GM23248 (cell line): ENCODE data around the gene QPCTL.

Source experiments
- EZH2 ChIP-seq: fragments of 200-600 bp; sonication (generic); IDR thresholded peaks from 2 replicates; pipeline ENCODE4 v1.6.1; 2018; ENCODE audit warnings: antibody characterized with exemption, mild to moderate bottlenecking; ENCODE audit not compliant: insufficient read depth, poor library complexity, severe bottlenecking
- EZH2phosphoT487 ChIP-seq: fragments of 200-600 bp; sonication (generic); IDR thresholded peaks from 2 replicates; pipeline ENCODE4 v1.6.1; 2018; ENCODE audit warnings: antibody characterized with exemption, moderate library complexity, mild to moderate bottlenecking, low read depth; ENCODE audit not compliant: insufficient read depth

DNA sequence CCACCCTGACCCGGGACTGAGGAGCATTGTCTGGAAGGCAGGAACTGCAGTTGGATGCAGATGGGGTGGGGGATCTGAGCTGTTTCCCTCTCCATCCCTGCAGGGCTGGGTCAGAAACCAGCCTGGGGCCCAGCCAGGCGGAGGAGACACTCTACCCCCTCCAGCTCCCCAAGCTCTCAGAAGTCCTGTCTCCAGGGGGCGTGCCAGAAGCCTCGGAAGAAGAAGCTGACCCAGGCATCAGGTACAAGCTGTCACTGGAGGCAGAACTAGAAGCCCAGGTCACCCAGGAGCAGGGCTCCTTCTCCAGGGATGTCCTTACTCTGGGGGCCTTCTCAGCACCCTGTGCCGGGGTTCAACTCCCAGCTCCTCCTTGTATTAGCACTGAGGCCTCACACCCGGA is 61.1 kb downstream of the QPCTL start:
- TF ChIP-seq EZH2: no peak
- TF ChIP-seq EZH2phosphoT487: no peak
